Testis (tissue), 2 donors: Measurements from ENCODE around the gene AOC2.

ENCODE experiments used
- POLR2A ChIP-seq: fragments of 450-650 bp; IDR thresholded peaks from one replicate; pipeline ENCODE4 v1.6.1; 2017; ENCODE audit warnings: antibody characterized with exemption, mild to moderate bottlenecking, moderate library complexity
- TF ChIP-seq, protein P1 (sequence below), 3 experiments: fragments of 450-650 bp in 2 of 3; fragments of 200-600 bp in 1 of 3; sonication (generic) in 1 of 3; IDR thresholded peaks; one replicate each; pipeline ENCODE4 v1.5.1; 2016 to 2019; ENCODE audit warnings: antibody characterized with exemption in 3 of 3, mild to moderate bottlenecking in 2 of 3, moderate library complexity in 1 of 3

DNA sequence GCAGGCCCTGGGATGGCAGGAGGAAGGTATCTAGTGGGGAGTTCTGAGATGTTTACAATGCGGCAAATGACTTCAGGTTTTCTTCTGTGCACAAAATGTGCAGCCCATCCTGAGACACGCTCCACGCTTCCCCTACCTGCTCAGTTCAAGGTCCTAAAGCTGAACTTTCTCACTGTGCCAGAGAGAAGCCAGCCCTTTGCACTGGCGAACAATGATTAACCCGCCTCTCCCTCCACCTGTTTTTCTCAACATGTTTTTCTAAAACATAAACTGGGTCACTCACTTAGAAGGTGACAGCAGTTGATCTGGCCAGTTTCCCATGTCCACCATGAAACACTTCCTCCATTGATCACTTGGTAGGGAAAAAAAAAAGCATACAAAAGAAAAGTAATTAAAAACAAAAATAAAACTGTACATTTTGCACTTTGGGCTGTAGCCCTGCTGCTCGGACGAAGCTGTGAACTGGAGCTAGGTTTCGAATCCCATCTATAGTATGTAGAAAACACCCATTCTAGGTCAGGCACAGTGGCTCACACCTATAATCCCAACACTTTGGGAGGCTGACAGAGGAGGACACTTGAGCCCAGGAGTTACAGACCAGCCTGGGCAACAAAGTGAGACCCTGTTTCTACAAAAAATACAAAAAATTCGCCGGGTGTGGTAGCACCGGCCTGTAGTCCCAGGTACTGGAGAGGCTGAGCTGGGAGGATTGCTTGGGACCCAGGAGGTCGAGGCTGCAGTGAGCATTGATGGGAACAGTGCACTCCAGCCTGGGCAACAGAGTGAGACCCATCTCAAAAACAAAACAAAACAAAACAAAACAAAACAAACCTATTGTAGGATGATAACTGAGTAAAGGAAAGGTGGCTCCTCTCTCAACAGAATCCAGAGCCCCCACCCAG is 50.2 kb downstream of the AOC2 start:
- TF ChIP-seq, protein P1, sequence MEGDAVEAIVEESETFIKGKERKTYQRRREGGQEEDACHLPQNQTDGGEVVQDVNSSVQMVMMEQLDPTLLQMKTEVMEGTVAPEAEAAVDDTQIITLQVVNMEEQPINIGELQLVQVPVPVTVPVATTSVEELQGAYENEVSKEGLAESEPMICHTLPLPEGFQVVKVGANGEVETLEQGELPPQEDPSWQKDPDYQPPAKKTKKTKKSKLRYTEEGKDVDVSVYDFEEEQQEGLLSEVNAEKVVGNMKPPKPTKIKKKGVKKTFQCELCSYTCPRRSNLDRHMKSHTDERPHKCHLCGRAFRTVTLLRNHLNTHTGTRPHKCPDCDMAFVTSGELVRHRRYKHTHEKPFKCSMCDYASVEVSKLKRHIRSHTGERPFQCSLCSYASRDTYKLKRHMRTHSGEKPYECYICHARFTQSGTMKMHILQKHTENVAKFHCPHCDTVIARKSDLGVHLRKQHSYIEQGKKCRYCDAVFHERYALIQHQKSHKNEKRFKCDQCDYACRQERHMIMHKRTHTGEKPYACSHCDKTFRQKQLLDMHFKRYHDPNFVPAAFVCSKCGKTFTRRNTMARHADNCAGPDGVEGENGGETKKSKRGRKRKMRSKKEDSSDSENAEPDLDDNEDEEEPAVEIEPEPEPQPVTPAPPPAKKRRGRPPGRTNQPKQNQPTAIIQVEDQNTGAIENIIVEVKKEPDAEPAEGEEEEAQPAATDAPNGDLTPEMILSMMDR (IDR thresholded peaks at IDR 0.05), result no peak
- TF ChIP-seq POLR2A, result no peak
